ENCODE results near the gene CHST8. TPM values are rescaled to one million over a fixed set of nuclear protein-coding genes. Genes with fewer than 3 reads are reported as not detected.

The CHST8 gene
- total RNA-seq, 1 donor from 2014 or later: 0.96 TPM

GRCh38 chr19:33675501-33676124 is 53.9 kb downstream of the CHST8 start:
- Mint-ChIP-seq H3K27me3 (ENCODE audit: low read depth) (peaks cover 51% of the 10 kb centered on the region), H3K4me3 (no peak overlapping the region), H3K4me1 (no peaks in the 10 kb centered on the region)

GRCh38 chr19:33676999-33677665 is 55.4 kb downstream of the CHST8 start:
- H3K27ac Mint-ChIP-seq (ENCODE audit: unreplicated experiment): no peak overlapping the region
- no peaks in the 10 kb centered on the region for H3K4me1 Mint-ChIP-seq
- H3K36me3 Mint-ChIP-seq (ENCODE audit: low read depth): no peaks in the 10 kb centered on the region
- DNase-seq (ENCODE audit: low read depth, low spot score): no peak
- no peak overlapping the region for H3K4me3 Mint-ChIP-seq
- no peak for TF ChIP-seq CTCF (conservative IDR thresholded peaks at IDR 0.05)
- no peaks in the 10 kb centered on the region for H3K9me3 Mint-ChIP-seq
- H3K27me3 Mint-ChIP-seq (ENCODE audit: low read depth): peaks cover 44% of the 10 kb centered on the region

More at GRCh38 chr19:33675501-33676124, 53.9 kb downstream of the CHST8 start:
- H3K9me3 Mint-ChIP-seq: no peaks in the 10 kb centered on the region
- H3K36me3 Mint-ChIP-seq (ENCODE audit: low read depth): no peaks in the 10 kb centered on the region
- DNase-seq (ENCODE audit: low read depth, low spot score): no peak
- no peak for TF ChIP-seq CTCF (conservative IDR thresholded peaks at IDR 0.05)
- no peak overlapping the region for H3K27ac Mint-ChIP-seq (ENCODE audit: unreplicated experiment)

DNA sequence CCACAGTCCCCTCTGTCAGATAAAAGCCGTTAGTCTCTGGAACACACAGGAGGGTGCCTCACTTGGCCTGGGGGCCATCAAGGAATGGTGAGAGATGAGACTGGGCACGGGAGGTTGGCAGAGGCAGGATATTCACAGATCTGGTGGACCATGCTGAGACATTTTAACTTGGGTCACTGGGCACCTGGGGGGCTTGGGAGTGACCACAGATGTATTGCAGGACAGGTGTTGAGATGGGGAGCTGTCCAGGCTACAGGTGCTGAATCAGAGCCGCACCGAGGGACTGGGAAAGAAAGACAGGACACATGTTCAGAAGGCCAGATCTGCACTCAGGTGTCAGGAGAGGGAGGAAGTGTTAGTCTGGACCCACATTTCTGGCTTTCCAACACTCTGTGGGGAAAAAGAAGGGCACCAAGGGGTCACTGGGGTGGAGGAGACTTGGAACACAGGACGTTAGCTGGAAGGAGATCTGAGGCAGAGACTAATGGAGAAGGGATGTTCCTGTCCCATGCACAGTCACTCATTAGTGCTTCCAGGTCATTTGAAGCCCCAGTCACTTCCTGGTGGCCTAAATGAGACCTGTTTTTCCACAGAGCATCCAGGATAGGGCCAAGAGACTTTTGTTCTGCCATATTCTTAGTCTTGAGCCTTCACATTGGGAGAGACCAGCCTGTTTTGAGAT is 56.1 kb downstream of the CHST8 start:
- no peaks in the 10 kb centered on the region for H3K36me3 Mint-ChIP-seq (ENCODE audit: low read depth)
- peaks cover 46% of the 10 kb centered on the region for H3K27me3 Mint-ChIP-seq (ENCODE audit: low read depth)
- H3K4me1 Mint-ChIP-seq: no peaks in the 10 kb centered on the region
- no peak for TF ChIP-seq CTCF (conservative IDR thresholded peaks at IDR 0.05)
- H3K27ac Mint-ChIP-seq (ENCODE audit: unreplicated experiment): no peak overlapping the region
- no peak overlapping the region for H3K4me3 Mint-ChIP-seq
- no peak for DNase-seq (ENCODE audit: low read depth, low spot score)
- H3K9me3 Mint-ChIP-seq: no peaks in the 10 kb centered on the region

DNA sequence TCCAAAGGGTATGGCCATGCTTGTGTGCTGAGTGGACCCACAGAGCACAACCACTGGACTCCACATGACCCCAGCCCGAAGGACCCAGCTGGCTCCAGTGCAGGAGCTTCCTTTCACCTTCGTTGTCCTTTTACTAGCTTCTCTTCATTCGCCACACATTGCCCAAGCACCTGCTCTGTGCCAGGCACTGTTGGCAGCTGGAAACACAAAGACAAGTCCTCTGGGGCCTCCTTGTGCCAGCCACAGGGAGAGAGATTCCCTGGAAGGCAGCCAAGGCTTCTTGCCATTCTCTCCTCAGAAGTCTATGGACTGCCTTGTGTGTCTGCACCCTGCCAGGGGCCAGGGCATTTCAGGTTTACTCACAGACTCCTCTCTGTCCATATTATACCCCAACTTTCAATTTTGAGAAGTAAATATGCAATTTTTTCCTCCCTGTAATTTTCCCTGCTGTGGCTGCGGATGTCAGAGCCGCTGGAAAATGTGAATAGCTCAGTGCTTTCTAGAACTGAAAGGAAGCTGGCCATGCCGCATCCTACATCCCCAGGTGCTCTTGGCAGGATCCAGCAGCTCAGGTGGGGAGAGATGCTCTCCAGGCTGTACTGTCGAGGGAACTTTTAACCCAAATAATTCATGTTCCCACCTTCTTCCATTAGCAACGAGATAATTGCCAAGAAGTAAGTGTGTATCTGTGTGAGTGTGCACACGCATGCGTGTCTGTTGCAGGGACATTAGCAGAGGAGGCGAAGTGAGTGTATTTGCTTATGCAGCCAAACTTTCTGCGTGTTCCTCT is 57.2 kb downstream of the CHST8 start:
- Mint-ChIP-seq H3K4me3 (no peak overlapping the region), H3K27me3 (ENCODE audit: low read depth) (peaks cover 54% of the 10 kb centered on the region), H3K9me3 (no peaks in the 10 kb centered on the region), H3K27ac (ENCODE audit: unreplicated experiment) (no peak overlapping the region), H3K36me3 (ENCODE audit: low read depth) (no peaks in the 10 kb centered on the region), H3K4me1 (no peaks in the 10 kb centered on the region)
- DNase-seq (ENCODE audit: low read depth, low spot score): no peak
- TF ChIP-seq CTCF (conservative IDR thresholded peaks at IDR 0.05): no peak

DNA sequence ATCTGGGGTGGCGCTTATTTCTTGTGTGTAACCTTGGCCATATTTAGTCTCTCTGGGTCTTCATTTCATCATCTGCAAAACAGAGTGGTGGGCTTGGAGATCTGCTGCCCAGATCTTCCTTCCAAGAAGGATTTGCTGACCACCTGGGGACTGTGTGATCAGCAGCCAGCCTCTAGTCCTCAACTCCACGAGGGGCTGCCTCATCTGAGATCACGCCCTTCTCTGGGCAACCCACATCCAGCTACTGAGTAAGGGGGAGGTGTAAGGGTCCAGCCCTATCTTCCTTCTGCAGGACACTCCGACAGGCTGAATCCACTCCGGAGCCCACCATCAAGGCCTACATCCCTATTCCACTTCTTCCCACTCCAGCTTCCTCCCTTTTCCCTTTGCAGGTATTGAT is 57.9 kb downstream of the CHST8 start:
- peaks cover 61% of the 10 kb centered on the region for H3K27me3 Mint-ChIP-seq (ENCODE audit: low read depth)
- no peak overlapping the region for H3K27ac Mint-ChIP-seq (ENCODE audit: unreplicated experiment)
- DNase-seq (ENCODE audit: low read depth, low spot score): no peak
- H3K9me3 Mint-ChIP-seq: no peaks in the 10 kb centered on the region
- no peak overlapping the region for H3K4me3 Mint-ChIP-seq
- peaks cover 4% of the 10 kb centered on the region for H3K4me1 Mint-ChIP-seq
- TF ChIP-seq CTCF (conservative IDR thresholded peaks at IDR 0.05): no peak
- no peaks in the 10 kb centered on the region for H3K36me3 Mint-ChIP-seq (ENCODE audit: low read depth)

All from neural crest cell (in vitro differentiated cells).